Gastroesophageal sphincter (tissue), 3 donors: ENCODE data around the gene GOLGA7B.

Experiments
- CTCF ChIP-seq, 4 experiments: fragments of 200-600 bp in 2 of 4; fragments of 450-650 bp in 2 of 4; sonication (generic) in 1 of 4; IDR thresholded peaks; one replicate each; pipeline ENCODE4 v1.5.1; 2017 to 2019; ENCODE audit warnings: antibody characterized with exemption in 4 of 4, mild to moderate bottlenecking in 2 of 4, moderate library complexity in 2 of 4
- EP300 ChIP-seq: sonication (generic); formaldehyde crosslinking; IDR thresholded peaks from one replicate; pipeline ENCODE4 v1.6.1; 2017; ENCODE audit warnings: antibody characterized with exemption, mild to moderate bottlenecking
- POLR2AphosphoS5 ChIP-seq: sonication (generic); formaldehyde crosslinking; IDR thresholded peaks from one replicate; pipeline ENCODE4 v1.6.1; 2017; ENCODE audit warnings: antibody characterized with exemption

- TF ChIP-seq CTCF (IDR thresholded peaks at IDR 0.05), result no peak
- no peak for TF ChIP-seq POLR2AphosphoS5
- no peak for TF ChIP-seq EP300
These were observed 66.9 kb downstream of the GOLGA7B start for GRCh38 chr10:97916586-97916985.
